Adrenal gland (tissue), 5 donors: ENCODE data around the gene PRDM11.

Source experiments
- POLR2A ChIP-seq, 2 donors: fragments of 450-650 bp; IDR thresholded peaks; one replicate each; pipeline ENCODE4 v1.6.1; 2017; ENCODE audit warnings: antibody characterized with exemption in 2 of 2, mild to moderate bottlenecking in 2 of 2, moderate library complexity in 1 of 2
- TF ChIP-seq, protein P1 (sequence below), 6 experiments: fragments of 450-650 bp in 4 of 6; fragments of 200-600 bp in 2 of 6; sonication (generic) in 1 of 6; IDR thresholded peaks; 1 replicate in 5 of 6; 2 replicates in 1 of 6; pipeline versions ENCODE4 v1.5.1 to v1.8.0; 2016 to 2021; ENCODE audit warnings: antibody characterized with exemption in 6 of 6, mild to moderate bottlenecking in 2 of 6, moderate library complexity in 1 of 6
- donor health status: DM: no; HTN: no; CAD: no.

DNA sequence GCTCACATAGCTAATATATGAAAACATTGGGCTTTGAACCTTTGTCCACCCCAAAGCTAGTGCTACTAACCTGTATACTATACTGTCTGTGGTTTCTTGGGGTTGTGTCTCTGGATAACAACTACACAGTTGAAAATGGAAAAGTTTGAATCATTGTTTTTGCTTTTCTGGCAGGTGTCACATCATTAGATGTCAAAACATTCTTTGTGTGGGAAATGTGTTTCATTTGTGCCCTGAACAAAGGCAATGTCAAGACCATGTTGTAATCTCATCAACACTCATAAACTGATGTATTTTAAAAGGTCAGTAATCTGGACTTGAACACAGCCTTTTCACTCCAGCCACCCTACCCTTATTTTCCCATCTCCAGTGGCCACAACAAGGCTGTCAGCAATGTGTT, 123.2 kb downstream of the PRDM11 start:
- TF ChIP-seq POLR2A (IDR thresholded peaks at IDR 0.05) = no peak
- TF ChIP-seq, protein P1, sequence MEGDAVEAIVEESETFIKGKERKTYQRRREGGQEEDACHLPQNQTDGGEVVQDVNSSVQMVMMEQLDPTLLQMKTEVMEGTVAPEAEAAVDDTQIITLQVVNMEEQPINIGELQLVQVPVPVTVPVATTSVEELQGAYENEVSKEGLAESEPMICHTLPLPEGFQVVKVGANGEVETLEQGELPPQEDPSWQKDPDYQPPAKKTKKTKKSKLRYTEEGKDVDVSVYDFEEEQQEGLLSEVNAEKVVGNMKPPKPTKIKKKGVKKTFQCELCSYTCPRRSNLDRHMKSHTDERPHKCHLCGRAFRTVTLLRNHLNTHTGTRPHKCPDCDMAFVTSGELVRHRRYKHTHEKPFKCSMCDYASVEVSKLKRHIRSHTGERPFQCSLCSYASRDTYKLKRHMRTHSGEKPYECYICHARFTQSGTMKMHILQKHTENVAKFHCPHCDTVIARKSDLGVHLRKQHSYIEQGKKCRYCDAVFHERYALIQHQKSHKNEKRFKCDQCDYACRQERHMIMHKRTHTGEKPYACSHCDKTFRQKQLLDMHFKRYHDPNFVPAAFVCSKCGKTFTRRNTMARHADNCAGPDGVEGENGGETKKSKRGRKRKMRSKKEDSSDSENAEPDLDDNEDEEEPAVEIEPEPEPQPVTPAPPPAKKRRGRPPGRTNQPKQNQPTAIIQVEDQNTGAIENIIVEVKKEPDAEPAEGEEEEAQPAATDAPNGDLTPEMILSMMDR (IDR thresholded peaks at IDR 0.05) = no peak
